Liver (tissue), 9 donors: Measurements from ENCODE around the gene ZFYVE28. TPM values are rescaled to one million over a fixed set of nuclear protein-coding genes. Genes with fewer than 3 reads are reported as not detected.

ENCODE experiments used
- DNase-seq: peaks from one replicate; pipeline ENCODE4 v3.0.0-alpha.2; 2017; ENCODE audit warnings: low spot score
- H3K27ac ChIP-seq, 2 donors: one replicate each; pipeline ENCODE4 v1.7.0; 2013; ENCODE audit warnings: inconsistent platforms in 2 of 2, low read length in 2 of 2, control low read depth in 1 of 2, low read depth in 1 of 2, mild to moderate bottlenecking in 1 of 2
- H3K27me3 ChIP-seq, 4 donors: one replicate each; pipeline versions ENCODE4 v1.6.1 to v1.7.0; 2013; ENCODE audit warnings: low read length in 3 of 4, inconsistent platforms in 1 of 4, mild to moderate bottlenecking in 1 of 4, moderate library complexity in 1 of 4; ENCODE audit not compliant: control insufficient read depth in 4 of 4, insufficient read depth in 4 of 4
- H3K36me3 ChIP-seq, 4 donors: one replicate each; pipeline versions ENCODE4 v1.6.1 to v1.7.0; 2013; ENCODE audit warnings: low read length in 3 of 4, mild to moderate bottlenecking in 3 of 4, low read depth in 1 of 4, moderate library complexity in 1 of 4; ENCODE audit not compliant: control insufficient read depth in 4 of 4, insufficient read depth in 3 of 4
- H3K4me1 ChIP-seq, 4 donors: one replicate each; pipeline versions ENCODE4 v1.6.1 to v1.7.0; 2013; ENCODE audit warnings: low read length in 3 of 4, mild to moderate bottlenecking in 3 of 4, moderate library complexity in 1 of 4; ENCODE audit not compliant: control insufficient read depth in 4 of 4, insufficient read depth in 4 of 4
- H3K4me3 ChIP-seq, 3 donors: one replicate each; pipeline versions ENCODE4 v1.6.1 to v1.7.0; 2013; ENCODE audit warnings: low read length in 3 of 3, control low read depth in 1 of 3, low read depth in 1 of 3, mild to moderate bottlenecking in 1 of 3
- H3K9ac ChIP-seq, 2 donors: one replicate each; pipeline ENCODE4 v1.7.0; 2013; ENCODE audit warnings: low read length in 2 of 2, mild to moderate bottlenecking in 2 of 2, moderate library complexity in 2 of 2, control low read depth in 1 of 2, low read depth in 1 of 2
- H3K9me3 ChIP-seq, 4 donors: one replicate each; pipeline versions ENCODE4 v1.6.1 to v1.7.0; 2013; ENCODE audit warnings: low read length in 3 of 4; ENCODE audit not compliant: control insufficient read depth in 4 of 4
- EGR1 ChIP-seq, 2 donors: IDR thresholded peaks; 2 replicates each; pipeline ENCODE4 v1.6.1; 2016 to 2018; ENCODE audit warnings: antibody characterized with exemption in 2 of 2, low read depth in 2 of 2
- FOXA1 ChIP-seq: IDR thresholded peaks from 2 replicates; pipeline ENCODE4 v1.6.1; 2016; ENCODE audit warnings: antibody characterized with exemption
- FOXA2 ChIP-seq: IDR thresholded peaks from 2 replicates; pipeline ENCODE4 v1.6.1; 2016; ENCODE audit warnings: antibody characterized with exemption
- GABPA ChIP-seq, 2 donors: IDR thresholded peaks in 1 of 2; conservative IDR thresholded peaks in 1 of 2; 2 replicates each; pipeline ENCODE4 v1.6.1; 2016; ENCODE audit warnings: antibody characterized with exemption in 2 of 2, mild to moderate bottlenecking in 1 of 2, moderate library complexity in 1 of 2
- HNF4A ChIP-seq, 2 donors: conservative IDR thresholded peaks; 2 replicates each; pipeline ENCODE4 v1.6.1; 2016; ENCODE audit warnings: antibody characterized with exemption in 2 of 2, mild to moderate bottlenecking in 2 of 2
- HNF4G ChIP-seq: IDR thresholded peaks from 2 replicates; pipeline ENCODE4 v1.6.1; 2016; ENCODE audit warnings: antibody characterized with exemption
- JUND ChIP-seq, 2 donors: IDR thresholded peaks; 2 replicates each; pipeline ENCODE4 v1.6.1; 2016; ENCODE audit warnings: antibody characterized with exemption in 2 of 2
- NR2F2 ChIP-seq: IDR thresholded peaks from 2 replicates; pipeline ENCODE4 v1.6.1; 2016; ENCODE audit warnings: antibody characterized with exemption
- RAD21 ChIP-seq, 2 donors: IDR thresholded peaks; 2 replicates each; pipeline ENCODE4 v1.6.1; 2016; ENCODE audit warnings: antibody characterized with exemption in 2 of 2, mild to moderate bottlenecking in 2 of 2
- RXRA ChIP-seq, 2 donors: IDR thresholded peaks; 2 replicates each; pipeline ENCODE4 v1.6.1; 2017 to 2018; ENCODE audit warnings: antibody characterized with exemption in 2 of 2, mild to moderate bottlenecking in 1 of 2
- SP1 ChIP-seq: IDR thresholded peaks from 2 replicates; pipeline ENCODE4 v1.6.1; 2018; ENCODE audit warnings: antibody characterized with exemption, mild to moderate bottlenecking
- TAF1 ChIP-seq: conservative IDR thresholded peaks from 2 replicates; pipeline ENCODE4 v1.6.1; 2016; ENCODE audit warnings: antibody characterized with exemption, mild to moderate bottlenecking
- YY1 ChIP-seq: IDR thresholded peaks from 2 replicates; pipeline ENCODE4 v1.6.1; 2016; ENCODE audit warnings: antibody characterized with exemption, mild to moderate bottlenecking
- WGBS: extraction: QIAGEN DNeasy Blood & Tissue Kit; methylation state at CpG from one replicate; pipeline ENCODE4 v1.1.7; 2013; 5-methylcytosine and 5-hydroxymethylcytosine counted together
- polyA plus RNA-seq, 2 donors: library from polyadenylated mRNA; stranded (reverse) in 1 of 2; unstranded in 1 of 2; fragments of 200-250 nt in 1 of 2; fragments of >200 nt in 1 of 2; fragmentation: Nextera tagmentation in 1 of 2; extraction: Ambion mirVana in 1 of 2; gene quantifications; one replicate each; pipeline versions ENCODE4 v1.2.1 to v1.2.3, GENCODE V29; 2013 to 2015
- total RNA-seq, 2 donors: library from RNA; depleted of rRNA; stranded (reverse); fragments of >200 nt; gene quantifications; one replicate each; pipeline ENCODE4 v1.2.3, GENCODE V29; 2014
- TF ChIP-seq, protein P1 (sequence below): fragments of 150-350 bp; IDR thresholded peaks from 2 replicates; pipeline ENCODE4 v1.5.1; 2017; ENCODE audit warnings: improper control_type of control experiment, low read depth, low read length; ENCODE audit not compliant: missing input control
- TF ChIP-seq, protein P2 (sequence below): IDR thresholded peaks from 2 replicates; pipeline ENCODE4 v1.6.1; 2016; ENCODE audit warnings: antibody characterized with exemption, mild to moderate bottlenecking
- TF ChIP-seq, protein P3 (sequence below): IDR thresholded peaks from 2 replicates; pipeline ENCODE4 v1.6.1; 2016; ENCODE audit warnings: antibody characterized with exemption
- TF ChIP-seq, protein P4 (sequence below): IDR thresholded peaks from 2 replicates; pipeline ENCODE4 v1.6.1; 2016; ENCODE audit warnings: antibody characterized with exemption
- TF ChIP-seq, protein P5 (sequence below): IDR thresholded peaks from 2 replicates; pipeline ENCODE4 v1.6.1; 2016; ENCODE audit warnings: antibody characterized with exemption
- donor health status: healthy.
- donor health status: healthy.
- donor health status: healthy.
- donor health status: healthy.
- donor health status: healthy.

The ZFYVE28 gene
- total and polyA plus RNA-seq, 4 donors: 2.0 to 6.1 (median 2.7) TPM

DNA sequence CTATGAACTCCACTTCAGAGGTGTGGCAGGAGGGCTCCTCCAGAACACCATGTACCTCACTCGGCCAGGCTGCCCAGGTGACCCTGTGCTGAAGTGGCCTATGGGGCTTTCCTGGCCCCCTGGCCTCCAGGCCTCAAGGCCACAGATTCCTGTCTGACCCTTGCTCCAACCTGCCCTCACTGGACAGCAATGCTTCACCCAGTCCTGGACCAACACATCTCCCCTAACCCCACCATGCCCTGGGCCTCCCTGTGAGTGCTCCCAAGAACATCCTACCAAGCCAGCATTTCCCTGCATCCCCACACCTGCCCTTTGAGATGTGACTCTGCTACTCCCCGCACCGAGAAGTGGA, 10.5 kb downstream of the ZFYVE28 start:
- no peaks in the 10 kb centered on the region for H3K27me3 ChIP-seq
- peaks cover 0 to 7% (median 4%) of the 10 kb centered on the region in 4 donors for H3K4me1 ChIP-seq
- TF ChIP-seq RAD21 (IDR thresholded peaks at IDR 0.05) (no peak), EGR1 (IDR thresholded peaks at IDR 0.05; ENCODE audit: low read depth in 2 of 2) (no peak), SP1 (no peak), TAF1 (no peak), HNF4A (conservative IDR thresholded peaks at IDR 0.05) (no peak), GABPA (IDR thresholded peaks at IDR 0.05 in 1 of 2, conservative IDR thresholded peaks at IDR 0.05 in 1 of 2) (no peak), RXRA (IDR thresholded peaks at IDR 0.05) (no peak), JUND (IDR thresholded peaks at IDR 0.05) (no peak), YY1 (no peak), FOXA1 (no peak), HNF4G (no peak), NR2F2 (no peak), FOXA2 (no peak)
- TF ChIP-seq, protein P1, sequence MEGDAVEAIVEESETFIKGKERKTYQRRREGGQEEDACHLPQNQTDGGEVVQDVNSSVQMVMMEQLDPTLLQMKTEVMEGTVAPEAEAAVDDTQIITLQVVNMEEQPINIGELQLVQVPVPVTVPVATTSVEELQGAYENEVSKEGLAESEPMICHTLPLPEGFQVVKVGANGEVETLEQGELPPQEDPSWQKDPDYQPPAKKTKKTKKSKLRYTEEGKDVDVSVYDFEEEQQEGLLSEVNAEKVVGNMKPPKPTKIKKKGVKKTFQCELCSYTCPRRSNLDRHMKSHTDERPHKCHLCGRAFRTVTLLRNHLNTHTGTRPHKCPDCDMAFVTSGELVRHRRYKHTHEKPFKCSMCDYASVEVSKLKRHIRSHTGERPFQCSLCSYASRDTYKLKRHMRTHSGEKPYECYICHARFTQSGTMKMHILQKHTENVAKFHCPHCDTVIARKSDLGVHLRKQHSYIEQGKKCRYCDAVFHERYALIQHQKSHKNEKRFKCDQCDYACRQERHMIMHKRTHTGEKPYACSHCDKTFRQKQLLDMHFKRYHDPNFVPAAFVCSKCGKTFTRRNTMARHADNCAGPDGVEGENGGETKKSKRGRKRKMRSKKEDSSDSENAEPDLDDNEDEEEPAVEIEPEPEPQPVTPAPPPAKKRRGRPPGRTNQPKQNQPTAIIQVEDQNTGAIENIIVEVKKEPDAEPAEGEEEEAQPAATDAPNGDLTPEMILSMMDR: no peak
- TF ChIP-seq, protein P2, sequence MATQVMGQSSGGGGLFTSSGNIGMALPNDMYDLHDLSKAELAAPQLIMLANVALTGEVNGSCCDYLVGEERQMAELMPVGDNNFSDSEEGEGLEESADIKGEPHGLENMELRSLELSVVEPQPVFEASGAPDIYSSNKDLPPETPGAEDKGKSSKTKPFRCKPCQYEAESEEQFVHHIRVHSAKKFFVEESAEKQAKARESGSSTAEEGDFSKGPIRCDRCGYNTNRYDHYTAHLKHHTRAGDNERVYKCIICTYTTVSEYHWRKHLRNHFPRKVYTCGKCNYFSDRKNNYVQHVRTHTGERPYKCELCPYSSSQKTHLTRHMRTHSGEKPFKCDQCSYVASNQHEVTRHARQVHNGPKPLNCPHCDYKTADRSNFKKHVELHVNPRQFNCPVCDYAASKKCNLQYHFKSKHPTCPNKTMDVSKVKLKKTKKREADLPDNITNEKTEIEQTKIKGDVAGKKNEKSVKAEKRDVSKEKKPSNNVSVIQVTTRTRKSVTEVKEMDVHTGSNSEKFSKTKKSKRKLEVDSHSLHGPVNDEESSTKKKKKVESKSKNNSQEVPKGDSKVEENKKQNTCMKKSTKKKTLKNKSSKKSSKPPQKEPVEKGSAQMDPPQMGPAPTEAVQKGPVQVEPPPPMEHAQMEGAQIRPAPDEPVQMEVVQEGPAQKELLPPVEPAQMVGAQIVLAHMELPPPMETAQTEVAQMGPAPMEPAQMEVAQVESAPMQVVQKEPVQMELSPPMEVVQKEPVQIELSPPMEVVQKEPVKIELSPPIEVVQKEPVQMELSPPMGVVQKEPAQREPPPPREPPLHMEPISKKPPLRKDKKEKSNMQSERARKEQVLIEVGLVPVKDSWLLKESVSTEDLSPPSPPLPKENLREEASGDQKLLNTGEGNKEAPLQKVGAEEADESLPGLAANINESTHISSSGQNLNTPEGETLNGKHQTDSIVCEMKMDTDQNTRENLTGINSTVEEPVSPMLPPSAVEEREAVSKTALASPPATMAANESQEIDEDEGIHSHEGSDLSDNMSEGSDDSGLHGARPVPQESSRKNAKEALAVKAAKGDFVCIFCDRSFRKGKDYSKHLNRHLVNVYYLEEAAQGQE: no peak
- TF ChIP-seq, protein P3, sequence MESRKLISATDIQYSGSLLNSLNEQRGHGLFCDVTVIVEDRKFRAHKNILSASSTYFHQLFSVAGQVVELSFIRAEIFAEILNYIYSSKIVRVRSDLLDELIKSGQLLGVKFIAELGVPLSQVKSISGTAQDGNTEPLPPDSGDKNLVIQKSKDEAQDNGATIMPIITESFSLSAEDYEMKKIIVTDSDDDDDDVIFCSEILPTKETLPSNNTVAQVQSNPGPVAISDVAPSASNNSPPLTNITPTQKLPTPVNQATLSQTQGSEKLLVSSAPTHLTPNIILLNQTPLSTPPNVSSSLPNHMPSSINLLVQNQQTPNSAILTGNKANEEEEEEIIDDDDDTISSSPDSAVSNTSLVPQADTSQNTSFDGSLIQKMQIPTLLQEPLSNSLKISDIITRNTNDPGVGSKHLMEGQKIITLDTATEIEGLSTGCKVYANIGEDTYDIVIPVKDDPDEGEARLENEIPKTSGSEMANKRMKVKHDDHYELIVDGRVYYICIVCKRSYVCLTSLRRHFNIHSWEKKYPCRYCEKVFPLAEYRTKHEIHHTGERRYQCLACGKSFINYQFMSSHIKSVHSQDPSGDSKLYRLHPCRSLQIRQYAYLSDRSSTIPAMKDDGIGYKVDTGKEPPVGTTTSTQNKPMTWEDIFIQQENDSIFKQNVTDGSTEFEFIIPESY: no peak
- TF ChIP-seq, protein P4, sequence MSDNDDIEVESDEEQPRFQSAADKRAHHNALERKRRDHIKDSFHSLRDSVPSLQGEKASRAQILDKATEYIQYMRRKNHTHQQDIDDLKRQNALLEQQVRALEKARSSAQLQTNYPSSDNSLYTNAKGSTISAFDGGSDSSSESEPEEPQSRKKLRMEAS: no peak
- TF ChIP-seq, protein P5, sequence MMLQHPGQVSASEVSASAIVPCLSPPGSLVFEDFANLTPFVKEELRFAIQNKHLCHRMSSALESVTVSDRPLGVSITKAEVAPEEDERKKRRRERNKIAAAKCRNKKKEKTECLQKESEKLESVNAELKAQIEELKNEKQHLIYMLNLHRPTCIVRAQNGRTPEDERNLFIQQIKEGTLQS: no peak
- no peak overlapping the region for H3K9ac ChIP-seq
- DNase-seq: no peak
- H3K9me3 ChIP-seq: no peaks in the 10 kb centered on the region
- no peak overlapping the region for H3K27ac ChIP-seq
- peaks cover 0 to 1% (median 0%) of the 10 kb centered on the region in 4 donors for H3K36me3 ChIP-seq
- 96% methylated on average over 3 of the region's 3 CpGs for WGBS
- H3K4me3 ChIP-seq: no peak overlapping the region
